Right lobe of liver (tissue), 6 donors: ENCODE results near the gene FBXO41. TPM values are rescaled to one million over a fixed set of nuclear protein-coding genes. Genes with fewer than 3 reads are reported as not detected.

Source experiments
- ATAC-seq, 4 donors: fragments of 200-7000 bp; cut with Tn5 transposase; one replicate each; pipeline ENCODE4 v1.9.1; 2020; ENCODE audit warnings: mild to moderate bottlenecking in 4 of 4, moderate library complexity in 4 of 4
- DNase-seq, 3 donors: peaks; one replicate each; pipeline ENCODE4 v3.0.0-alpha.2; 2020
- H3K27ac ChIP-seq, 3 donors: fragments of 200-600 bp; one replicate each; pipeline ENCODE4 v1.8.0; 2022
- H3K27me3 ChIP-seq, 2 donors: fragments of 200-600 bp; one replicate each; pipeline ENCODE4 v1.8.0; 2022
- H3K36me3 ChIP-seq, 4 donors: fragments of 200-600 bp; sonication (generic) in 1 of 4; one replicate each; pipeline versions ENCODE4 v1.5.1 to v1.8.0; 2017 to 2022; ENCODE audit warnings: control low read depth in 1 of 4
- H3K4me1 ChIP-seq, 4 donors: fragments of 200-600 bp; sonication (generic) in 1 of 4; one replicate each; pipeline versions ENCODE4 v1.5.1 to v1.8.0; 2017 to 2022; ENCODE audit warnings: control low read depth in 1 of 4
- H3K4me3 ChIP-seq, 3 donors: fragments of 200-600 bp; one replicate each; pipeline ENCODE4 v1.8.0; 2022
- H3K9me3 ChIP-seq, 4 donors: fragments of 200-600 bp; sonication (generic) in 1 of 4; one replicate each; pipeline versions ENCODE4 v1.5.1 to v1.8.0; 2017 to 2022; ENCODE audit warnings: control low read depth in 1 of 4
- POLR2A ChIP-seq: fragments of 450-650 bp; IDR thresholded peaks from one replicate; pipeline ENCODE4 v1.6.1; 2017; ENCODE audit warnings: antibody characterized with exemption, mild to moderate bottlenecking
- WGBS: methylation state at CpG from one replicate; pipeline ENCODE4 v1.1.6; 2018; ENCODE audit warnings: low coverage, low lambda C conversion rate; ENCODE audit not compliant: insufficient coverage; ENCODE audit errors: missing lambda C conversion rate; 5-methylcytosine and 5-hydroxymethylcytosine counted together
- intact Hi-C, 2 donors: fragments of 100-400 bp; cut with DNase I; formaldehyde crosslinking; loops; one replicate each; pipeline versions ENCODE4 v1.11.2 to v1.14.1; 2022
- total RNA-seq, 6 experiments: library from RNA; depleted of rRNA in 2 of 6; stranded (reverse); fragments of >200 nt in 2 of 6; fragmentation: NEBNext Ultra II Directional in 3 of 6; extraction: Animal tissue kit (Norgen Biotek cat#: 25700) in 3 of 6; gene quantifications; one replicate each; pipeline versions ENCODE4 v1.1.0 to v1.2.4, GENCODE V29; 2016 to 2023
- TF ChIP-seq, protein P1 (sequence below), 4 donors: fragments of 200-600 bp in 3 of 4; fragments of 450-650 bp in 1 of 4; IDR thresholded peaks; one replicate each; pipeline versions ENCODE4 v1.5.1 to v1.8.0; 2016 to 2022; ENCODE audit warnings: antibody characterized with exemption in 4 of 4, mild to moderate bottlenecking in 2 of 4
- donor health status: DM: no; HTN: yes; CAD: no.
- donor health status: DM: no; HTN: no; CAD: no.
- donor health status: DM: no; HTN: no; CAD: no.
- donor health status: DM: no; HTN: yes; CAD: no.
- donor health status: DM: no; HTN: yes; CAD: no.

The FBXO41 gene
- total RNA-seq, 6 experiments from 2014 or later = 0.13 to 0.65 (median 0.38) TPM

DNA sequence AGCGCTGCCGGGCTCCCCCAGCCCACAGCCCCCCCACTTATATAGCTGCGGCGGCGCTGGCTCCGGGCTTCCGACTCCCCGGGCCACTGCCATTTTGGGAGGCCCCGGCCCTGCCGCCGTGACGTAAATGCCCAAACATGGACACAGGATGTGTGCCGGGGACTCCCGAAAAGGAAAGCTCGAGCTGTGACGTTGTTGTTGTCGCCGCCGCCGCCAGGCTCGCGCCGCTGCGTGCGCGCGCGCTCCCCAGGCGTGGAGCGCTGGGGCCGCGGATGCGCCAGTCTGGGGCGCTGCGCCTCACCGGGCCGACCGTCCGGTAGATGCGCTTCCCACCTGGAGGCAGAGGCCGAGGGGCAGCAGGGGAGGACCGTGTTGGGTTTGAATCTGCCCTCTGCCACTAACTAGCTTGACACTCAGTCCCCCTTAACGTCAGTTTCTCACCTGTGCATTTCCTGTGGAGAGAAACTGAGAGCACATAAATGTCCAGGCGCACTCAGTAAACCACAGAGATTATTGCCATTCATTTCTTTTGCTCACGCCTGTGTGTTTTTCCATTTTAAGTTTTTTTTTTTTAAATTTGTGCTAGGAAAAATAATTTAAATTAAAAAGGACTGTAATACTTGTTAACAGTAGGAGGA lies 9.4 kb upstream of the FBXO41 start, which contains the start of gene EGR4:
EGR4 (minus strand) TSS at position 15 of the 638 bp plus-strand sequence. CDS start 231 bp downstream, outside the sequence.
- TF ChIP-seq POLR2A = no peak
- peak in 2 of 3 donors; percentile 55 to 58 for DNase-seq
- peak within 1 kb of the TSS; percentile 20 to 35 (median 34) for H3K4me3 ChIP-seq
- peaks cover 0 to 5% (median 0%) of the 10 kb centered on the region in 4 donors for H3K4me1 ChIP-seq
- H3K9me3 ChIP-seq = no peaks in the 10 kb centered on the region
- no peak within 1 kb of the TSS for H3K27ac ChIP-seq
- peaks cover 0 to 25% of the 10 kb centered on the region in 2 donors for H3K27me3 ChIP-seq
- intact Hi-C loops = no loop called here
- no peaks in the 10 kb centered on the region for H3K36me3 ChIP-seq
- ATAC-seq = peak; percentile 51 to 76 (median 58)
- WGBS = 13% methylated on average over 3 of the region's 45 CpGs

DNA sequence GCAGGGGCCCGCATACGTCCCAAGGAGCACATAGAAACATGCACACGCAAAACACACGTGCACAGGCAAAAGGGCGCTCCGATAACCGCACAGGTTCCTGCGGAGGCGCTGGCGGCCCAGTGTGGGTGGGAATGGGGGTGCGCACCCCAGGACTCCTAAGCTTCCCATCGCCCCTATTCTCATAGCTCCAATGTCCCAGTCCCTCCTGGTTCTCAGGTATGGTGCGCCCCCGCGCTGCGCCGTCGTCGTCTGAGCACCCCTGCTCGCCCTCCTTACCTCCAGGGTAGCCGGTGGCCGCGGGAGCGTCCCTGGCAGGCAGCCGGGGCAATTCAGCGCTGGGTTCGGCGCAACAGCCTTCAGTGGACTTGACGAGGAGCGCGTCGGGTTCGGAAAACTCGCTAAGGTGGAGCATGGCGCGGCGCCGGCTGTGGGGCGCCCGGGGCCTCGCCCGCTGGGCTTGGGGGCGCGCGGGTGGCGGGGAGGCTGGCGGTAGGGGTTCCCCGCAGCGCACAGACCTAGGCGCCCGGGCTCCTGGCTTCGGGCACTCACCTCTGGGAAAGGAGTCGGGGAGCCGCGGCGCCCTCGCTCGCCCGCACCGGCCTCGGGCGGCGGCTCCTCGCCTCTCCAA lies 8.7 kb upstream of the FBXO41 start:
- ATAC-seq = no peak
- intact Hi-C loops = no loop called here
- no peaks in the 10 kb centered on the region for H3K9me3 ChIP-seq

DNA sequence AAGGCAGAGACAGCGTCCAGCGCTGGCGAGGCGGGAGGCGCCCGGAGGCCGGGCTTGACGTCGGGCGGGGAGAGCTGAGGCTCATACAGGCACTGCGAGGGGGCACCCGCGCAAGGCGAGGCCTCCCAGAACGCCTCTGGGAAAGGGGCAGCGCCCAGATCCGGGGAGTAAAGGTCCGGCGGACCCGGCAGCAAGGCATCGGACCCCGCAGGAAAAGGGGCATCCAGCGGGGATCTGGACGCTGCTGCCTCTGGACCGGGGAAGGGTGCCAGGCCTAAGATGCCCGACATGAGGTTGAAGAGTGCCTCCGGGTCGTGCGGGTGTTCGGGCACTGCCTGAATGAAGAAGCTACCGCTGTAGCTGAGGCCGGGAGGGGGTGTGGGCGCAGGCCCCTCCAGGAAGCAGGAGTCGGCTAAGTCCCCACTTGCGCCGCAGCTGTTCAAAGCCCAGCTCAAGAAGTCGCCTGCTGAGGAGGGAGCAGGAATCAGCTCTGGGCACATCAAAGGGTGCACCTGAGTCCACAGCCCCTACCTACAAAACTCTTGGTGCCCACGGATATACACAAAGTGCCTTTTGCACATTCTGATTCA lies 8.1 kb upstream of the FBXO41 start:
- intact Hi-C loops = no loop called here
- no peak for ATAC-seq
- H3K4me3 ChIP-seq = no peak overlapping the region
- no peak for DNase-seq
- WGBS = 2% methylated on average over 10 of the region's 38 CpGs
- no peaks in the 10 kb centered on the region for H3K36me3 ChIP-seq
- peaks cover 0 to 25% of the 10 kb centered on the region in 2 donors for H3K27me3 ChIP-seq
- no peaks in the 10 kb centered on the region for H3K9me3 ChIP-seq
- no peak overlapping the region for H3K27ac ChIP-seq
- H3K4me1 ChIP-seq = peaks cover 0 to 5% (median 0%) of the 10 kb centered on the region in 4 donors
- TF ChIP-seq, protein P1, sequence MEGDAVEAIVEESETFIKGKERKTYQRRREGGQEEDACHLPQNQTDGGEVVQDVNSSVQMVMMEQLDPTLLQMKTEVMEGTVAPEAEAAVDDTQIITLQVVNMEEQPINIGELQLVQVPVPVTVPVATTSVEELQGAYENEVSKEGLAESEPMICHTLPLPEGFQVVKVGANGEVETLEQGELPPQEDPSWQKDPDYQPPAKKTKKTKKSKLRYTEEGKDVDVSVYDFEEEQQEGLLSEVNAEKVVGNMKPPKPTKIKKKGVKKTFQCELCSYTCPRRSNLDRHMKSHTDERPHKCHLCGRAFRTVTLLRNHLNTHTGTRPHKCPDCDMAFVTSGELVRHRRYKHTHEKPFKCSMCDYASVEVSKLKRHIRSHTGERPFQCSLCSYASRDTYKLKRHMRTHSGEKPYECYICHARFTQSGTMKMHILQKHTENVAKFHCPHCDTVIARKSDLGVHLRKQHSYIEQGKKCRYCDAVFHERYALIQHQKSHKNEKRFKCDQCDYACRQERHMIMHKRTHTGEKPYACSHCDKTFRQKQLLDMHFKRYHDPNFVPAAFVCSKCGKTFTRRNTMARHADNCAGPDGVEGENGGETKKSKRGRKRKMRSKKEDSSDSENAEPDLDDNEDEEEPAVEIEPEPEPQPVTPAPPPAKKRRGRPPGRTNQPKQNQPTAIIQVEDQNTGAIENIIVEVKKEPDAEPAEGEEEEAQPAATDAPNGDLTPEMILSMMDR (IDR thresholded peaks at IDR 0.05) = no peak
- TF ChIP-seq POLR2A = no peak

More for the DNA sequence above, 8.7 kb upstream of the FBXO41 start:
- DNase-seq = no peak
- 6% methylated on average over 13 of the region's 64 CpGs for WGBS
- H3K27ac ChIP-seq = no peak overlapping the region
- H3K27me3 ChIP-seq = peaks cover 0 to 25% of the 10 kb centered on the region in 2 donors
- peaks cover 0 to 5% (median 0%) of the 10 kb centered on the region in 4 donors for H3K4me1 ChIP-seq
- H3K4me3 ChIP-seq = peak overlapping the region; percentile 20 to 35 (median 34)
- no peak for TF ChIP-seq POLR2A
- TF ChIP-seq, protein P1 (IDR thresholded peaks at IDR 0.05) = no peak
- no peaks in the 10 kb centered on the region for H3K36me3 ChIP-seq

DNA sequence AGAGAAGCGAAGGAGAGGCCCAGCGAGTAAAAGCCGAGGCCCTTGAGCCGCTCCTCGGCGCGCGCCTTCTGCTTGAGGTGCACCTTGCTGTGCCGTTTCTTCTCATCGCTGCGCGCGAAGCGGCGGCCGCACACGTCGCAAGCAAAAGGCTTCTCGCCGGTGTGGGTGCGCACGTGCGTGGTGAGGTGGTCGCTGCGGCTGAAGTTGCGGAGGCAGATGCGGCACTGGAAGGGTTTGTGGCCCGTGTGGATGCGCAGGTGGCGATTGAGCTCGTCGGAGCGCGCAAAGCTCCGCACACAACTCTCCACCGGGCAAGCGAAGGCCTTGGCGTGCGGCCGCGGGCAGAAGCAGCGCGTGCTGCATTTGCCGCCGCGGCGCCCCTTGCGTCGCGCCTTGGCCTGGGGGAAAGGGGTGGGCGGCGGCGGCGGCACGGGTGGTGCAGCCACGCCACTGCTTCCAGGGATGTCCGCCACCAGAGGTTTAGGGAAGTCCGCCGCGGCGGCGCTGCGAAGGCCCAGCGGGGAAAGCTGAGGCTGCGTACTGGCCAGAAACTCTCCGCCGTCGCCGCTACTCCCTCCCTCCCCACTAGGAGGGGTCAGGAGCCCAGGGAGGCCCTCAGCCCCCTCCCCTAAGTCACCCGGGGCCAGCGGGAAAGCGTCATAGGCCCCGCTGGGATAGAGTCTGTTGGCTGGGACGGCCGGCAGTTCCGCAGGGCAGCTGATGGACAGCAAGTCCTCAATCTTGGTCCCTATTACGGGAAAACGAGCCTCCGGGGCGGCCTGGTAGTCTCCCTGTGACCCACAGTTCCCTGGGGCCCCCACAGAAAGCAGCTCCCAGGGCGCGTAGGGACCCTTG lies 7.4 kb upstream of the FBXO41 start:
- intact Hi-C loops = no loop called here

More for the DNA sequence above, 7.4 kb upstream of the FBXO41 start:
- Histone ChIP-seq H3K27me3 (peaks cover 0 to 25% of the 10 kb centered on the region in 2 donors), H3K4me3 (no peak overlapping the region), H3K27ac (no peak overlapping the region), H3K4me1 (peaks cover 0 to 5% (median 0%) of the 10 kb centered on the region in 4 donors), H3K9me3 (no peaks in the 10 kb centered on the region), H3K36me3 (no peaks in the 10 kb centered on the region)
- no peak for TF ChIP-seq POLR2A
- TF ChIP-seq, protein P1 (IDR thresholded peaks at IDR 0.05) = no peak
- 0% methylated on average over 2 of the region's 82 CpGs for WGBS
- DNase-seq (peak in 1 of 3 donors; percentile 21), ATAC-seq (no peak)
